ENCODE results near the gene KASH5. TPM values are rescaled to one million over a fixed set of nuclear protein-coding genes. Genes with fewer than 3 reads are reported as not detected.
A peak's percentile ranks its signal among the peaks of the same experiment; 100 is the strongest.

The KASH5 gene, protein sequence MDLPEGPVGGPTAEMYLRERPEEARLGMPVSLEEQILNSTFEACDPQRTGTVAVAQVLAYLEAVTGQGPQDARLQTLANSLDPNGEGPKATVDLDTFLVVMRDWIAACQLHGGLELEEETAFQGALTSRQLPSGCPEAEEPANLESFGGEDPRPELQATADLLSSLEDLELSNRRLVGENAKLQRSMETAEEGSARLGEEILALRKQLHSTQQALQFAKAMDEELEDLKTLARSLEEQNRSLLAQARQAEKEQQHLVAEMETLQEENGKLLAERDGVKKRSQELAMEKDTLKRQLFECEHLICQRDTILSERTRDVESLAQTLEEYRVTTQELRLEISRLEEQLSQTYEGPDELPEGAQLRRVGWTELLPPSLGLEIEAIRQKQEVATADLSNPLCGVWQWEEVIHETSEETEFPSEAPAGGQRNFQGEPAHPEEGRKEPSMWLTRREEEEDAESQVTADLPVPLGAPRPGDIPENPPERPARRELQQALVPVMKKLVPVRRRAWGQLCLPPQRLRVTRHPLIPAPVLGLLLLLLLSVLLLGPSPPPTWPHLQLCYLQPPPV
- not detected for total RNA-seq

DNA sequence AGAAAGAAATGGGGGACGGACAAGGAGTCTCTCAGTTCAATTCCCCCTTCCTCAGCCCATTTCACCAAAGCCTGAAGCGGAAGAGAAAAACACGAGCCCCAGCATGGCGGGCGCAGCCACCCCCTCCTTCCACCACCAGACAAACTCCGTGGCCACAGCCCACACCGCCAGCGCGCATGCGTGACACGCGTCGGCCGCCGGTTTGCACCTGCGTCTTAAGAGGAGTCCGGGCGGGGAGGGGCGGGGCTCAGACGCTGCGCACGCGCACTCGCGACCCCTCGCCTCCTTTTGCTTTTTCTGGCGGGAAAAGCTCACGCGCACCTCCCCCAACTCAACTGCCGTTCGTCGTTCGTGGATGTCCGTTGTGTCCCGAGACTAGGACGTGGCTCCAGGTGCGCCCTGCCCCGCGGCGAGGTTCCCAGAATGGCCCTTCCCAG lies at the start of gene KASH5:
KASH5 (plus strand) TSS at position 314 of the 437 bp plus-strand sequence. CDS start 2,635 bp downstream, outside the sequence.
- peak; percentile 8 for DNase-seq

DNA sequence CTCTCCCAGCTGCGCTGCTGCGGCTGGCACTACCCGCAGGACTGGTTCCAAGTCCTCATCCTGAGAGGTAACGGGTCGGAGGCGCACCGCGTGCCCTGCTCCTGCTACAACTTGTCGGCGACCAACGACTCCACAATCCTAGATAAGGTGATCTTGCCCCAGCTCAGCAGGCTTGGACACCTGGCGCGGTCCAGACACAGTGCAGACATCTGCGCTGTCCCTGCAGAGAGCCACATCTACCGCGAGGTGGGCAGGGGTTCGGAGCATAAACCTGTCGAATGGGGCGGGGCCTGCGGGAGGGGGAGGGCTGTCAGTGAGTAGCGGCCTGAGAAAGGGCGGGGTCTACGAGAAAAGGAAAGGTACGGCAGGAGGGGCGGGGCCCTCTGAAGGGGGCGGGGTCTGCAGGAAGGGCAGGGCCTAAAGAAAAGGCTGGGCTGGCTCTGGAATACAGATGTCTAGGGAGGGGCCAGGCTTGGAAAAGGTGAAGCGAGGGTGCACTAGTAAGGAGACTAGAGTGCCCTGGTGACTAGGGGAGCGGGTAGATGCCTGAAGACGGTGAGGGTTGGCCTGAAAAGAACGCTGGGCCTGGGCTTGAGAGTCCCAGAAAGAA lies 49.3 kb upstream of the KASH5 start:
- DNase-seq, result peak; percentile 29

DNA sequence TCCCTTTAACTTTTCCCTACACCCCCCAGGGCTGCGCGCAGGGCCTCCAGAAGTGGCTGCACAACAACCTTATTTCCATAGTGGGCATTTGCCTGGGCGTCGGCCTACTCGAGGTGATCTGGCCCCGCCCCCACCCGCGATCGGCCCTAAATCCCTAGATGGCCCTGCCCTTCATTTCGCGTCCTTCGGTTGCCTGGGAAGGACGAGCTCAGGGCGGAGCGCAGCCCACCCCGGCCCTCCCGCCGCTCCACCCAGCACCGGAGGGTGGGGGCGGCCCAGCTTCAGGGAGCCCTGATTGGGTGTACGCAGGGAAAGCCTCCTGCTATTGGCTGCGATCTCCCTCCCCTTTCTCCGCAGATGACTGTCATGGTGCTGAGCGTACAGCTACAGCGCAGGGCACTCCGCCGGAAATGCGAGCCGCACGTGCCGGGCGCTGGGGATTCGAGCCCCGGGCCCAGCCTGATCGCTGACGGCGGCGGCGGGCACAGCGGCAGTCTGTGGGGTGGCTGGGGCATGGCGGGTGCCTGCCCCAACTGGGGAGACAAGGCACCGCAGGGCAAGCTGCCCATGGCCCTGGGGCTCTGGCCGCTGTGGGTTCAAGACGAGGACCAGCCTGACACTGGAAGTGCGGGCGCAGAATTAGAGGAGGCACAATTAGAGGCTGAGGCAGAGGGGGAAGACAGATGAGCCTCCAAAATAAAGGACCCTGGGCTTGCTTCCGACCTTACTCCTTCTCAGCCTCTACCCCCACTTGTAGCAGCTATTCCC lies 48.6 kb upstream of the KASH5 start:
- DNase-seq, result peak; percentile 94

DNA sequence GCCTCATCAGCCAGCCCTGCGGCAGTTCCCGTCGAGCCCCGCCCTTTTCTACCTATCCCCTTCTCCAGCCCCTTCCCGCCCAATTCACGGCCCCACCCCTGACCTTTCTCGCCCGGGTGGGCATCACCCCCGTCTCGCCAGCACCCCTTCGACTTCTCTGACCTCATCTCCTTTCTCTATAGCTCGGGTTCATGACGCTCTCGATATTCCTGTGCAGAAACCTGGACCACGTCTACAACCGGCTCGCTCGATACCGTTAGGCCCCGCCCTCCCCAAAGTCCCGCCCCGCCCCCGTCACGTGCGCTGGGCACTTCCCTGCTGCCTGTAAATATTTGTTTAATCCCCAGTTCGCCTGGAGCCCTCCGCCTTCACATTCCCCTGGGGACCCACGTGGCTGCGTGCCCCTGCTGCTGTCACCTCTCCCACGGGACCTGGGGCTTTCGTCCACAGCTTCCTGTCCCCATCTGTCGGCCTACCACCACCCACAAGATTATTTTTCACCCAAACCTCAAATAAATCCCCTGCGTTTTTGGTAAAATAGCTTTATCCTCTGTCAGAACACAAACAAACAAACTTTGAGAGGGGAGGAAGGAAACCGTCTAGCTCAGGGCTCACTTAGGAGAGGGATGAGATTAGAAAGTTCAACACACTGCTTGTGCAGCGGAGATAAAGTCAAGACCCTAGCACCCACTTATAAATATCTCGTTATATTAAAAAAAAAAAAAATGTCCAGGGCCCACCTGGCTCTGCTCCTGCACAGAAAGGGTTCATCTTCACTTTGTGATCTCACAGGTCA lies 47.8 kb upstream of the KASH5 start:
- DNase-seq, result no peak

DNA sequence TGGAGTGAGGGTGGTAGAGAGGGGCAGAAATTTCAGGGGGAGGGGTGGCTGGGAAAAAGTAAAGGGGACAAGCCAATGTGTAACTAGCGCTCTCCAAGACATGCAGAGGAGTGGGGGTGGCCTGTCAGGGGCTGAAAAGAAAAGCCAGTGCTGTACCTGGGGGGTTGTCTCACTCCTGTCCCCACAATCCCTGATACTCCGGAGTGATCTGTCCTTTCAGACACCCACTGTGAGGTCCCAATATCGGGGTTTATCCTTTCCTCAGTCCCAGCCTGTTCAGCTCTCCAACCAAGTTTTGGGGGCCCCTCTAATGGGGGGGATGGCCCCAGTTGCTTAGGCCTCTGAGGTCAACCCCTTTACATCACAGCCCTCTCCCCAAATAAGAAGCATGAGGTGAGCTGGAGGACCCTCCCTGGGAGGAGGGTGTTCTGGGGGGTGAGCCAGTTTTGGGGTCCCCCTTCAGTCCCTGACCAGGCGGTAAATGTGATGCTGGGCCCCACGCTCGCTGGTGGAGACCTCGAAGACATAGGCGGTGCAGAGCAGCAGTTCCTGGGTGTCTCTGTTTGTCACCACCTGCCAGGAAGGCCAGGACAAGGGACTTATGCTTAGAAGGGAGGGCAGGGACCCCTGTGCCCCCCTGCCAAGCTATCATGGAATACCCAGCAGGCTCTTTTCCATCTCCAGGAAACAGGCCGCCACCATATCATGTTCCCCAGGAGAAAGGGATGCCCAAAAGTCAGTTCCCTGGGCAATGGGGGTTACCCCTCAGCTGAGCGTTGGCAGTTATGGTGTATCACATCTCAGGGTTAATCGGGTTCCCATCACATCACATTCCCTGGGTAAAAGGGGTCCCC lies 47.0 kb upstream of the KASH5 start:
- DNase-seq, result no peak

DNA sequence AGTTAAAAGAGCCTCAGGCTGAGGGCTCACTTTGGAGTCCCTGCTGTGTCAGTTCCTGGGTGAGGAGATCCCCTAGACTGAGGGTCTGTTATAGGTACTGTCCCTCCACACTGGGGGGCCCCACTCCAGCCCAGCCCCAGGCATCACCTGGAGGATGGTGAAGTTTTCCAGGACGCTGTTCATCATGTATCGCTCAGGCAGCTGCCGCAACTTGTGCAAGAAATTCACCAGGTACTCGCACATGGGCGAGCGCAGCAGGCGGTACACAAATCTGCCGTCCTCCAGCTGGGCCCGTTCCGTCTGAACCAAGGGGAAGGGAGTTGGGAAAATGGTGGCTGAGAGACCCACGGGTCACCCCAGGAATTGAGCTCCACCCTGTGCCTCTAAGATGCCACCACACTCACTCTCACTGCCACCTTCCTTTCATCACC lies 45.7 kb upstream of the KASH5 start:
- no peak for DNase-seq

DNA sequence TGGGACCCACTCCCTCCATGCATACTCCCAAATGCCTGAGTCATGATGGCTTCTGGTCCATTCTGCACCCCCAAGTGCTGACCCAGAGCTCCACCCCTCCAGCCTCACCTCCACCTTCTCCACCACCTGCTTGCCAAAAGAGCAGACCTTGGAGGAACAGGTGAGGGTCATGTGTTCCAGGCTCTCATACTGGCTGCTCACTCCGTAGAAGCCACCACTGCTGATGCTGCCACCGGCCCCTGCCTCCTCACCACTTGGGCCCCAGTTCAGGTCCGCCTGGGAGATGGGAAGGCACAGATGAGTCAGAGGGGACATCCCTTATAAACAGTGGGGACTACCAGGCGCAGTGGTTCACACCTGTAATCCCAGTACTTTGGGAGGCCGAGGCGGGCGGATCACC lies 44.9 kb upstream of the KASH5 start:
- DNase-seq, result no peak

DNA sequence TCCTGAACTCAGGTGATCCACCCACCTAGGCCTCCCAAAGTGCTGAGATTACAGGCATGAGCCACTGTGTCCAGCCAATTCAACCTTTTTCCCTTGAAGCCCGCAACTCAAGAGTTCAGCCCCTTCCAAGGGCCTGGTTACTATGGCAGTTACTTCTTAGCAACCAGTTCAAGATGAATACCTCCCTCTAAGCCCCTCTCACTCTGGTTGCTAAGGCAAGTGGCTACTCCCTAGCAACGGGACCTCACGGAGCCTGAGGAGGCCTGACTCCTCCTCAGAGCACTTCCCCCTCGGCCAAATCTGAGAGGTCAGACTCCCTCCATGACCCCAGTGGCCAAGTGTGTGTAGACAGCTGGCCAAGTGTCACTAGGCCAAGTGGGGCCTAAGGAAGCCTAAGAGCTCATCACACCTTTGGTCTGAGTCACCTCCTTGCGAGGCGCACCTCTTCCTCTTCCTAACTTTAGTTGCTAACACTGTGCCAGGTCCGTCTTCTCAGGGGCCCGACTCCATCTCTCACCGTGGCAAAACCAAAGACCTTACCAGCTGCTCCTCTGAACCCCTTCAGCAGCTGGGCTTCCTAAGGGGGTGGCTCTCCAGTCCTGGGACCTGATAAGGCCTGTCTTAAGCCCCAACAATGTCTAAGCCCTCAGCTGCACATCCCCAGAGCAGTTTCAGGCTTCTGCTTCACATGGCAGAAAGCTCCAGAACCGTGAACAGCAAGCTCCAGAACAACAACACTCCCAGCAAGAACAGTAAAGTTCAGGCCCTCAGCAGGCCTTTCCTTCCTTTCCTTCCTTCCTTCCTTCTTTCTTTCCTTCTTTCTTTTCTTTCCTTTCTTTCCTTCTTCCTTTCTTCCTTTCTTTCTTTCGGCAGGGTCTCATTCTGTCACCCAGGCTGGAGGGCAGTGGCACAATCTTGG lies 43.3 kb upstream of the KASH5 start:
- DNase-seq, result no peak

DNA sequence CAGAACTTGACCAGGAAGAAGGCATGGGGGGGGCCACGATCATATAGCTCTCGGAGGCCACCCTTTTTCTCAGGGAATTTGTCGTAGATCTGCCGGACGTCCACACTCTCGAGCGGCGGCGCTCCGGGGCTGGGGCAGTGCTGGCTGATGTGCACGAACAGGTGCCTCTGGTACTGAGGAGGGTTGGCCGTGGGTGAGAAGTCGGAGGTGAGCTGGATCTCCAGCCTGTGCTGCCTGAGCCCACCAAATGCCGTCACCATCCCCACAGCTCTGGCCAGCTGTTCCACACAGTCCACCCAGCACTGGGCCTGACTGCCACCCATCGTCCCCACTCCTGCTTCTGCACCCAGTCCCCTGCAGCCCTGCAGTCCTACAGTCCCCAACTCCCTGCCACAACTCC lies 40.9 kb upstream of the KASH5 start:
- no peak for DNase-seq

DNA sequence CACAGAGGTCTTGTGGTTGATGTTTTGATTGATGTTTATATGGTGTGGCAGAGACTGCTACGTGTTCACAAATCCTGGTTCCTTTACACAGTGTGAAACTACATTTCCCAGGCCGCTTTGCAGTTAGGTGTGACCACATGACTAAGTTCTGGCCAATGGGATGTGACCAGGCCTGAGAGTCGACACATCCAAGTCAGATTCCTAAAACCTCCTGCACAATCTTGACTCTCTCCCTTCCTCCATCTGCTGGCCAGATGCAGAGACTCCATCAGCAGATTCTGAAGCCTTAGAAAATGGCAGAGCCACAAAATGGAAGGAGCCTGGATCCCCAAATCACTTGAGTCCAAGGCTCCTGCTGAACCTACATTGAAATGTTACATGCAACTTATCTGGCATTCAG lies 40.2 kb upstream of the KASH5 start:
- DNase-seq, result peak; percentile 84

DNA sequence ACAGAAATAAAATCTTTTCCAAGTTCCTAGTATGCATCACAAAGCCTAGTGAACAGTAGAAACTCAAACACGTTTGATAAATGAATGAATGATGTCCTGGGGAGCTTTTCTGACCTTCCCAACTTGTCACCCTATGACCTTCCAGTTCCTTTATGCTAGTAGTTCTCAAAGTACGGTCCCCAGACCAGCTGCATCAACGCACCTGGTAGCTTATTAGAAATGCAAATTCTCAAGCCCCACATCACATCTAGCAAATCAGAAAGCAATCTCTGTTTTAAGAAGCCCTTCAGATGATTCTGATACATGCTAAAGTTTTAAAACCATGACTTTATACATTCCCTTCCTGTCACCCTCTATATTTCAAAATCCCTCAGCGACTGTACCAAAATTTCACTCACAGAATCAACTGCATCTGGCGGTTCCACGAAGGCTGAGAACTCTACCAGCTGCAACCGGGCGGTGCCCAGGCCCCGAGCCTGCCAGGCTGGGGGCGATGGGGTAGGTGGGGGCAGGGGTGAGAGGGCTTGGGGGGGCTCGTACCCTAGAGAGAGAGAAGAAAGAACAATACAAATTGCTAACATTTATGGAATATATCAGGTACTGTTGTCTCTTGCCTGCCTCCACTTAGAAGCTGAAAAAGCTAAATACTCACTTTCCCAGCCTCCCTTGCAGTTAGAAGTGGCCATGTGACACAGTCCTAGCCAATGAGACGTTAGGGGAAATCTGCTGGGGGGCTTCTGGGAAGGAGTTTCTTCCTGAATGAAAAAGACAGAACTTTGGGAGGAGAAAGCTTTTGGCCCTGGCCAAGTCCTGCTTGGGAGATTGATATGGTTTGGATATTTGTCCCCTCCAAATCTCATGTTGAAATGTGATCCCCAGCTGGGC lies 39.5 kb upstream of the KASH5 start:
- no peak for DNase-seq

DNA sequence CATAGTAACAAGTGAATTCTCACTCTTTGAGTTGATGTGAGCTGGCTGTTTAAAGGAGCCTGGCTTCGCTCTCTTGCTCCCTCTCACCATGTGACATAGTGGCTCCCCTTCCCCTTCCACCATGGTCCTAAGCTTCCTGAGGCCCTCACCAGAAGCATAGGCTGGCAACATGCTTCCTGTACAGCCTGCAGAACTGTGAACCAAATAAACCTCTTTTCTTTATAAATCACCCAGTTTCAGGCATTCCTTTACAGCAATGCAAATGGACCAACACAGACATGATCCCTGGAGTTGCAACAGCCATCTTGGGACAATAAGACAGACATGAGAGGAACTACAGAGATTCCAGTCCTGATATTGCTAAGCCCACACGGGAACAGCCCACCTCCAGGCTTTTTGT lies 38.5 kb upstream of the KASH5 start:
- DNase-seq, result no peak

DNA sequence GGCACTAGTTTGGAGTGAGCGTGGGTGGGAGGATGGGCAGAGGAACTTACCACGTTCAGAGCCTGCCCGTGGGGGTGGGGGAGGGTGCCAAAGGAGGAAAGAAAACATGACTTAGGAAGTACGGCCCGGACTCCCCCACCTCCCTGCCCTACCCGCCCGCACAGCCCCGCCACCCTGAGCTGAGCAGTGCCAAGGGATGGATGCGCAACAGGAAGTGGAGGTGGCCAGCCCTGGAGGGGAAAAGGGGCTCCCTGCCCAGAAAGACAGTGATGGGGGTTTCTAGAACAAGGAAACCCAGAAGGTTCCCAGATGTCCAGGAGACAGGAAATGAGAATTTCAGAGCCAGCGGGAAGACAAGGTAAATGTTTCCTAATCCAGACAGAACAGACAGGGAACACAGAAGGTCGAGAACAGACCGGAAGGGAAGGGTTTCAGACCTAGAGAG lies 32.1 kb upstream of the KASH5 start:
- peak; percentile 13 for DNase-seq

DNA sequence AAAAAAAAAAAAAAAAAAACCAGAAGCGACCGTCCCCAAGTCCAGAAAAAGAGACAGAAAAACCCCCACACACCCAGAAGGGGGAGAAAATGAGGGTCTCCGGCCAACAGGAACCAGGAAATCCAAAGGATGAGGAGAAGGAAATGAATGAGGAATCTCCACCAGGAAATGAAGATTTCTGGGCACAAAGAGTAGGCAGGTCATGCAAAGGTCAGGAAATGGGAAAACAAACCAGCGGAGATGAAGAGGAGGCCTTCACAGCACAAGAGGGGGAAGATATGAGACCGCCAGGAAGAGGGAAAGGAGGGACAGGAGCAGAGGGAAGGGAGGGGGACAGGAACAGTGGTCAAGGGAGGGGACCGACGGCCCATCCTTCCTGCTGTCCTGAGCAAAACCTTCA lies 31.7 kb upstream of the KASH5 start:
- no peak for DNase-seq

DNA sequence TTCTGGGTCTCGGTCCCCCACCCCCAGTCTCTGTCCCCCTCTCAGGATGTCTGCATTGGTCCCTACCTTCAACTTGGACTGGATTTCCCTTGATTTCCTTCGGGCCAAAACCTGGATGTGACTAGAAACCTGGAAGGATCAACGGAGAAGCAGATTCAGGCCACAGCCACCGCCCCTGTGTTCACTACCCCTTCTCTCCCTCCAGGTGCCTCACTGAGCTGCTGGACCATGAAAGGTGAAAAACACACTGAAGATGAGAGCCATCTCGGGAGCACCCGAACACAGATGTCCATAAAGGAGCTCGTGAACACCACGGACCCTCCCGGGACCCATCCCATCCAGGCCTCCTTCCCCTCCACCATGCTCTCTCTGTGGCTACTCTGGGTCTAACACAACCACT lies 30.9 kb upstream of the KASH5 start:
- no peak for DNase-seq

DNA sequence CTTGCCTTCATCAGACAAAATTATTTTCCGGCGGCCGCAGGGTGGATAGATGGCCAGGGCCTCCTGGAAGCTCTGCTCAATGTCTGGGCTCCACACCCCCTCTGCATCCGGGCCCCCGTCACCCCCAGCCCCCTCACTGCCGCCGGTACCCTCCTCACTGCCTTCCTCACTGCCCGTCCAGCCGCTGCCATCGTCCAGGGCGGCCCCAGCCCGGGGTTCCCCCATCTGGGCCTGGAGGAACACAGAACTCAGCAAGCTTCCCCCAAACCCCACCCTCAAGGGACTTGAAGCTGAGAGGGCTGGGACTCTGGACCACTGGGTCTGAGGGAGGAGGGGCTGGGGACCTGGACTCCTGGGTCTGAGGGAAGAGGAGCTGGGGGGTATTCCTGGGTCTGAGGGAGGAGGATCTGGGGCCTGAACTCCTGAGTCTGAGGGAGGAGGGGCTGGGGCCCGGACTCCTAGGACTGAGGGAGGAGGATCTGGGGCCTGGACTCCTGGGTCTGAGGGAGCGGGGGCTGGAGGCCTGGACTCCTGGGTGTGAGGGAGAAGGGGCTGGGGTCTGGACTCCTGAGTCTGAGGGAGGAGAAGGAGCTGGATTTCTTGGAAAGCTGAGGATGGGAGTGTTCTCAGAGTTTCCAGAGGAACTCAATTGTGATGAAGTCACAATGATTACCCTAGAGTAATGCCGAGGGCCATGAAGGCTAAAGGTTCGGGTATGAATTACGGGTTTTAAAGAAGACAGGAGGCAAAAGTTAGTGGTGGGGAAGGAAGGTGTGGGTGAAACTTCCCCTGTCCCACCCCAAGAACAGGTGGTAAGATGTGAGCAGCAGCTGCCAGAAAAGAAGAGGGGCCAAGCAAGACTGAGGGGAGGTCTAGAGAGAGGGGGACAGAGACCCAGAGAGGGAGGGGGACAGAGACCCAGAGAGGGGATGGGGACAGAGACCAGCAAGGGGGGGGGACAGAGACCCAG lies 27.9 kb upstream of the KASH5 start:
- peak; percentile 23 for DNase-seq

DNA sequence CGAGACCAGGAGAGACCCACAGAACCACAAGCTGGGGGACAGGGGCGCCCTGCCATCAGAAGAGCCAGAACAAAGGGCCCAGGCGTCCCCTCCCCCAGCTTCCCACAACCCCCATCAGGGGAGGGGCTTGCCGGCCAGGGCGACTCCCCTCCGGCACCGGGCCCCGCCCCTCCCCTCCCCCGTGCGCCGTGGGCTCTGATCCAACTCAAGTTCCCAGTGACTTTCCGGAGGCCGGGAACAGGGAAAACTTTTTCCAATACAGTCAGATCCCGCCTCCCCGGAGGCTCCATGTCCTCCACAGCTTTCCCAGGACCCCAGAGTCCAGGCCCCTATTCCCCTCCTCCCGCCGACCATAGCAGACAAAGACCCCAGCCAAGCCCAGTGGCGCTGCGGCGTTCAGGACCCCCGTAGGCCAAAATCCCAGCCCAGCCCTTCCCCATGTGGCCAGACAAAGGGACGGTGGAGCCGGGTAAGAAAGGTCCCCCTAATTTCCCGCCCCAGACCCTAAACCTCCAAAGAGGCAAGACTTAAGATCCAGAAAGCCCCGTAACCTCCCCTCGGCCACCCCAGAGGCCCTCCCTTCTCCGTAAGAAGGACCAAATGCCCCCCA lies 26.5 kb upstream of the KASH5 start:
- peak; percentile 95 for DNase-seq

Measured in skin of body (tissue), 2 donors.